CD4-positive, alpha-beta T cell (primary cell): ENCODE data around the gene MUC6. TPM values are rescaled to one million over a fixed set of nuclear protein-coding genes. Genes with fewer than 3 reads are reported as not detected.

Source experiments
- ATAC-seq: fragments of 200-7000 bp; cut with Tn5 transposase; one replicate; pipeline ENCODE4 v1.10.0; 2022; ENCODE audit warnings: mild to moderate bottlenecking; ENCODE audit not compliant: poor library complexity
- CTCF ChIA-PET: fragments of 350-600 bp; sonication (Branson Sonifier 250); formaldehyde crosslinking; loops from one replicate; lab custom pipeline; 2021; ENCODE audit warnings: antibody characterized with exemption, inconsistent platforms; lab: Charles Lee
- POLR2A ChIA-PET: fragments of 350-600 bp; sonication (Branson Sonifier 250); formaldehyde crosslinking; loops from one replicate; lab custom pipeline; 2021; ENCODE audit warnings: antibody characterized with exemption, inconsistent platforms; lab: Charles Lee
- DNase-seq, 14 experiments: peaks; one replicate each; pipeline ENCODE4 v3.0.0-alpha.2; 2013 to 2020; ENCODE audit warnings: mixed read lengths in 2 of 14
- H3K27ac ChIP-seq, 2 donors: one replicate each; pipeline versions ENCODE4 v1.5.1 to v1.7.0; 2013; ENCODE audit warnings: low read length in 2 of 2, low read depth in 1 of 2, mild to moderate bottlenecking in 1 of 2
- H3K27me3 ChIP-seq, 2 experiments: 1 replicate in 1 of 2; 2 replicates in 1 of 2; pipeline versions ENCODE4 v1.6.1 to v1.7.0; 2013; ENCODE audit warnings: low read length in 2 of 2, control low read depth in 1 of 2, mild to moderate bottlenecking in 1 of 2, moderate library complexity in 1 of 2; ENCODE audit not compliant: insufficient read depth in 2 of 2, control insufficient read depth in 1 of 2
- H3K36me3 ChIP-seq: one replicate; pipeline ENCODE4 v1.6.1; 2013; ENCODE audit warnings: low read length, control low read depth; ENCODE audit not compliant: insufficient read depth
- H3K4me1 ChIP-seq: one replicate; pipeline ENCODE4 v1.6.1; 2013; ENCODE audit warnings: low read length, control low read depth; ENCODE audit not compliant: insufficient read depth
- H3K4me3 ChIP-seq: one replicate; pipeline ENCODE4 v1.5.1; 2013; ENCODE audit warnings: mild to moderate bottlenecking, low read length, moderate library complexity
- H3K9me3 ChIP-seq, 2 experiments: 1 replicate in 1 of 2; 2 replicates in 1 of 2; pipeline versions ENCODE4 v1.6.1 to v1.7.0; 2013; ENCODE audit warnings: low read length in 2 of 2, mild to moderate bottlenecking in 2 of 2, control low read depth in 1 of 2, moderate library complexity in 1 of 2; ENCODE audit not compliant: control insufficient read depth in 1 of 2, insufficient read depth in 1 of 2
- H3K27ac Mint-ChIP-seq: one replicate; pipeline ENCODE4 v1.8.0; 2020; ENCODE audit warnings: mixed read lengths
- H3K27me3 Mint-ChIP-seq: one replicate; pipeline ENCODE4 v1.8.0; 2021; ENCODE audit warnings: mixed read lengths
- H3K36me3 Mint-ChIP-seq: one replicate; pipeline ENCODE4 v1.8.0; 2021; ENCODE audit warnings: low read depth, mixed read lengths
- H3K4me1 Mint-ChIP-seq: one replicate; pipeline ENCODE4 v1.8.0; 2021; ENCODE audit warnings: low read depth, mixed read lengths
- H3K4me3 Mint-ChIP-seq: one replicate; pipeline ENCODE4 v1.8.0; 2020; ENCODE audit warnings: mild to moderate bottlenecking, mixed read lengths
- H3K9me3 Mint-ChIP-seq: one replicate; pipeline ENCODE4 v1.8.0; 2020; ENCODE audit warnings: mixed read lengths
- CTCF ChIP-seq: fragments of 200-600 bp; IDR thresholded peaks from one replicate; pipeline ENCODE4 v1.8.0; 2022; ENCODE audit warnings: antibody characterized with exemption, mild to moderate bottlenecking
- intact Hi-C, 2 experiments: fragments of 100-400 bp; cut with DNase I in 1 of 2; cut with micrococcal nuclease in 1 of 2; formaldehyde crosslinking; loops; one replicate each; pipeline versions ENCODE4 v1.15.1 to v1.9.0; 2023 to 2025; cut with DNase I, micrococcal nuclease
- total RNA-seq, 174 experiments: library from RNA in 2 of 174; stranded (reverse) in 2 of 174; gene quantifications; one replicate each; pipeline ENCODE4 v1.2.3 and lab custom pipeline; 2021 to 2026

Gene MUC6
- total RNA-seq, 2 experiments from 2014 or later, result not detected

- peaks cover 43% of the 10 kb centered on the region for H3K36me3 ChIP-seq
- ATAC-seq (no peak), DNase-seq (no peak)
- H3K27ac Mint-ChIP-seq, result no peak overlapping the region
- no peaks in the 10 kb centered on the region for H3K27me3 ChIP-seq
- H3K4me3 ChIP-seq, result no peak overlapping the region
- no peaks in the 10 kb centered on the region for H3K27me3 Mint-ChIP-seq
- ChIA-PET CTCF (interaction anchor here (0.9 kb wide), 1 partner anchor 19 kb away, joined by 3 read pairs; no protein-coding TSS in a partner anchor), POLR2A (no interaction called here)
- peaks cover 32% of the 10 kb centered on the region for H3K4me1 Mint-ChIP-seq
- H3K27ac ChIP-seq, result no peak overlapping the region
- H3K36me3 Mint-ChIP-seq, result peaks cover 59% of the 10 kb centered on the region
- H3K4me1 ChIP-seq, result peaks cover 44% of the 10 kb centered on the region
- no peaks in the 10 kb centered on the region for H3K9me3 Mint-ChIP-seq
- no peak overlapping the region for H3K4me3 Mint-ChIP-seq
- H3K9me3 ChIP-seq, result no peaks in the 10 kb centered on the region
- intact Hi-C loops, result no loop called here
- TF ChIP-seq CTCF, result no peak
Observed at GRCh38 chr11:967995-968751, 68.3 kb downstream of the MUC6 start.

- Mint-ChIP-seq H3K27ac (peak overlapping the region; percentile 30), H3K36me3 (peaks cover 48% of the 10 kb centered on the region), H3K9me3 (no peaks in the 10 kb centered on the region), H3K4me1 (peaks cover 23% of the 10 kb centered on the region), H3K4me3 (no peak overlapping the region), H3K27me3 (no peaks in the 10 kb centered on the region)
- Histone ChIP-seq H3K36me3 (peaks cover 39% of the 10 kb centered on the region), H3K27ac (no peak overlapping the region), H3K9me3 (no peaks in the 10 kb centered on the region), H3K4me3 (no peak overlapping the region), H3K27me3 (no peaks in the 10 kb centered on the region), H3K4me1 (peaks cover 32% of the 10 kb centered on the region)
- intact Hi-C loops, result no loop called here
- DNase-seq (no peak), ATAC-seq (no peak)
- no peak for TF ChIP-seq CTCF
- CTCF ChIA-PET, result no interaction called here
- POLR2A ChIA-PET, result no interaction called here
Observed at GRCh38 chr11:965206-965775, 71.2 kb downstream of the MUC6 start.

- Mint-ChIP-seq H3K27me3 (no peaks in the 10 kb centered on the region), H3K4me1 (peaks cover 14% of the 10 kb centered on the region), H3K4me3 (no peak overlapping the region), H3K9me3 (no peaks in the 10 kb centered on the region), H3K36me3 (peaks cover 48% of the 10 kb centered on the region), H3K27ac (no peak overlapping the region)
- POLR2A ChIA-PET, result no interaction called here
- H3K4me1 ChIP-seq, result peaks cover 18% of the 10 kb centered on the region
- no peaks in the 10 kb centered on the region for H3K27me3 ChIP-seq
- CTCF ChIA-PET, result no interaction called here
- no peak for TF ChIP-seq CTCF
- no peak for DNase-seq
- peaks cover 47% of the 10 kb centered on the region for H3K36me3 ChIP-seq
- H3K27ac ChIP-seq, result no peak overlapping the region
- intact Hi-C loops, result no loop called here
- no peaks in the 10 kb centered on the region for H3K9me3 ChIP-seq
- ATAC-seq, result no peak
- no peak overlapping the region for H3K4me3 ChIP-seq
Observed at GRCh38 chr11:963852-964251, 72.7 kb downstream of the MUC6 start.

Other genes starting within 250 kb of the MUC6 start
- gene CEND1, start 246.6 kb downstream of the MUC6 start, total RNA-seq, result not detected
- gene SLC25A22, start 238.4 kb downstream of the MUC6 start, total RNA-seq, result 10 to 100 TPM in 1 of 2 experiments, 1 to 10 TPM in 1; 9.1 to 11.1 TPM
- 10 to 100 TPM; 32.6 to 33.0 TPM for gene PIDD1, start 231.5 kb downstream of the MUC6 start, total RNA-seq
- 1,000 to 10,000 TPM; 5,234 to 5,390 TPM for gene RPLP2, start 226.8 kb downstream of the MUC6 start, total RNA-seq
- 100 to 1,000 TPM; 202 to 220 TPM for gene PNPLA2, start 217.8 kb downstream of the MUC6 start, total RNA-seq
- under 1 TPM in 1 of 2 experiments, not detected in 1; 0.33 TPM for gene CRACR2B, start 208.8 kb downstream of the MUC6 start, total RNA-seq
- 10 to 100 TPM; 20.2 to 20.8 TPM for gene CD151, start 203.8 kb downstream of the MUC6 start, total RNA-seq
- gene POLR2L, start 194.2 kb downstream of the MUC6 start, total RNA-seq, result 10 to 100 TPM; 19.6 to 19.8 TPM
- gene TSPAN4, start 193.9 kb downstream of the MUC6 start, total RNA-seq, result 1 to 10 TPM; 1.6 to 2.0 TPM
- gene CHID1, start 125.9 kb downstream of the MUC6 start, total RNA-seq, result 10 to 100 TPM; 17.1 to 22.8 TPM
- gene AP2A2, start 110.8 kb downstream of the MUC6 start, total RNA-seq, result 10 to 100 TPM; 45.9 to 46.6 TPM
- gene MUC2, start 38.2 kb upstream of the MUC6 start, total RNA-seq, result not detected
- not detected for gene MUC5AC, start 121.2 kb upstream of the MUC6 start, total RNA-seq
- not detected for gene MUC5B, start 186.3 kb upstream of the MUC6 start, total RNA-seq